GM19023 (cell line): Measurements from ENCODE around the gene METTL16.
"Not testable (repeated sequence)": the region's sequence is repeated elsewhere in the genome, so short reads cannot be mapped to it uniquely, and the experiment has no call there.

Experiments used
- ATAC-seq: cut with Tn5 transposase; IDR thresholded peaks from one replicate; pipeline ENCODE4 v1.9.1; 2021; ENCODE audit warnings: mild to moderate bottlenecking, moderate library complexity; ENCODE audit not compliant: unreplicated experiment

METTL16 gene

GRCh38 chr17:2503627-2504026 lies 8.1 kb downstream of the METTL16 start:
- no peak for ATAC-seq

DNA sequence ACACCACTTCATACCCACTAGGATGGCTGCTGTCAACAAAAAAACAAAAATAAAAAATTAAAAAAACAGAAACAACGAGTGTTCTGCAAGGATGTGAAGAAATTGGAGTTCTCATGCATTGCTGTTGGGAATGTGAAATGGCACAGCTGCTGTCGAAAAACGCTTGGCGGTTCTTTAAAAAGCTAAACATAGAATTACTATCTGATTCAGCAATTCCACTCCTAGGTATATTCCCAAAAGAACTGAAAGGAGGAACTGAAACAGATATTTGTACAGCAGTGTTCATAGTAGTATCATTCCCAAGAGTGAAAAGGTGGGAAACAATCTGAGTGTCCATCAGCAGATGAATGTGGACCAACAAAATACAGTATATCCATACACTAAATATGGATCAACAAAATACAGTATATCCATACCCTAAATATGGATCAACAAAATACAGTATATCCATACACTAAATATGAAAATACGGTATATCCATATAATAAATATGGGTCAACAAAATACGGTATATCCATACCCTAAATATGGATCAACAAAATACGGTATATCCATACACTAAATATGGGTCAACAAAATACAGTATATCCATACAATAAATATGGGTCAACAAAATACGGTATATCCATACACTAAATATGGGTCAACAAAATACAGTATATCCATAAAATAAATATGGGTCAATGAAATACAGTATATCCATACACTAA lies 8.7 kb downstream of the METTL16 start:
- ATAC-seq, result no peak

DNA sequence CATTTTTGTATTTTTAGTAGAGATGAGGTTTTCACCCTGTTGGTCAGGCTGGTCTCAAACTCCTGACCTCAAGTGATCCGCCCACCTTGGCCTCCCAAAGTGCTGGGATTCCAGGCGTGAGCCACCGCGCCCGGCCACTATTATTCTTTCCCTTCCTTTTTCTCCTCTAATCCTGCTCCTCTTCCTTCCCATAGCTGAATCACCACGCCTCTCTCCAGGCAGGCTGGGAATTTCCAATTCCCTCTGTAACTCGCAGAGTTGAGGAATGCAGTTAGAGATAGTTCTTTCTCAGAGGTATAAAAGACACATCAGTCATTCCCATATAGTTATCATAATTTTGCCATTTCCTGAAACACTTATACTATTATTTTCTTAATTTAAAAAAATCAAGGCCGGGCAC lies 11.2 kb downstream of the METTL16 start:
- no peak for ATAC-seq

DNA sequence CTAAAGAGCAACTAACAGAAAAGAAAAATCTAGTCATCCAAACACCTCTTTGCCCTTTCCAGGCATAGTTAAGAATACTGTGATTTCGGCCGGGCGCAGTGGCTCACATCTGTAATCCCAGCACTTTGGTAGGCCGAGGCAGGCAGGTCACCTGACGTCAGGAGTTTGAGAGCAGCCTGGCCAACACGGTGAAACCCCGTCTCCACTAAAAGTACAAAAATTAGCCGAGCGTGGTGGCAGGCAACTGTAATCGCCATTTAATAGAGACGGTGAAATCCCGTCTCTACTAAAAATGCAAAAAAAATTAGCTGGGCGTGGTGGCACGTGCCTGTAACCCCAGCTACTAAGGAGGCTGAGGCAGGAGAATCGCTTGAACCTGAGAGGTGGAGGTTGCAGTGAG lies 22.4 kb downstream of the METTL16 start:
- ATAC-seq, result not testable (repeated sequence)

GRCh38 chr17:2487306-2487705 lies 24.4 kb downstream of the METTL16 start:
- no peak for ATAC-seq

DNA sequence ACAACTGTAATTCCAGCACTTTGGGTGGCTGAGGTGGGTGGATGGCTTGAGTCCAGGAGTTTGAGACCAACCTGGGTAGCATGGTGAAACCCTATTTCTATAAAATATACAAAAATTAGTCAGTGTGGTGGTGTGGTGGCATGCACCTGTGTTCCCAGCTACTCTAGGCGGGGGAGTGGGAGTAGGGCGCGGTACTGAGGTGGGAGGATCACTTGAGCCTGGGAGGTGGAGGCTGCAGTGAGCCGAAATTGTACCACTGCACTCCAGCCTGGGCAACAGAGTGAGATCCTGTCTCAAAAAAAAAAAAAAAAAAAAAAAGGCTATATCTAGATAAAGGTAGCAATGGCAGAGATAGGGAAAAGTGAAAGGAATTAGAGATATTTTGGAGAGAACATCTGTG lies 25.0 kb downstream of the METTL16 start:
- ATAC-seq, result not testable (repeated sequence)

GRCh38 chr17:2485970-2486369 lies 25.7 kb downstream of the METTL16 start:
- ATAC-seq, result no peak

- no peak for ATAC-seq
Measured at GRCh38 chr17:2485543-2485942, 26.1 kb downstream of the METTL16 start.

DNA sequence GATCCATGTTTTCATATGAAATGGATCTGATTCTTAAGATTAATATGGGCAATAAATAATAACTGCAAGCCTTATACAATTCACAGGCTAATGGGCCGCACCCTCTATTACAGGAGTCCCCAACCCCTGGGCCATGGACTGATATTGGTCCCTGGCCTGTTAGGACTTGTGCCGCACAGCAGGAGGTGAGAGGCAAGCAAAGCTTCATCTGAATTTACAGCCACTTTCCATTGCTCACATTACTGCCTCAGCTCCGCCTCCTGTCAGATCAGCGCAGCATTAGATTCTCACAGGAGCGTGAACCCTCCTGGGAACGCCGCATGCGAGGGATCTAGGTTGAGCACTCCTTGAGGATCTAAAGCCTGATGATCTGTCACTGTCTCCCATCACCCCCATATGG lies 26.8 kb downstream of the METTL16 start:
- ATAC-seq, result no peak

GRCh38 chr17:2483084-2483483 lies 28.6 kb downstream of the METTL16 start:
- ATAC-seq, result no peak

DNA sequence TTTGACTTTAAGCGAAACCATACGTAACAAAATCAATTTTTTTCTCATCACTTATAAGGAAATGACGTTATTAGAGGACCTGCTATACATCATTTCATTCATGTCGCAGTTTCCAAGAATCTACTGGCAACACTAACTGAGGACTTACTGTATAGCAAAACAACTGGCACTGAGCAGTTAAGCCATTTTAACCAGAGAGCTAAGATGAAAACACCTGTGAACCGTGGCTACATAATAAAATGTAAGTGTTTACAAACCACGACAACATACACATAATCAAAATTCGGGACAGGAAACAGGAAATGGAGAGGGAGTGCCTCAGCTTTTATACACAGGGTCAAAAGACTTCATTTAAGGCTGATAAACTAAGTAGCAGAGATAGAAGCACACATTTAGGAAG lies 29.5 kb downstream of the METTL16 start:
- no peak for ATAC-seq

DNA sequence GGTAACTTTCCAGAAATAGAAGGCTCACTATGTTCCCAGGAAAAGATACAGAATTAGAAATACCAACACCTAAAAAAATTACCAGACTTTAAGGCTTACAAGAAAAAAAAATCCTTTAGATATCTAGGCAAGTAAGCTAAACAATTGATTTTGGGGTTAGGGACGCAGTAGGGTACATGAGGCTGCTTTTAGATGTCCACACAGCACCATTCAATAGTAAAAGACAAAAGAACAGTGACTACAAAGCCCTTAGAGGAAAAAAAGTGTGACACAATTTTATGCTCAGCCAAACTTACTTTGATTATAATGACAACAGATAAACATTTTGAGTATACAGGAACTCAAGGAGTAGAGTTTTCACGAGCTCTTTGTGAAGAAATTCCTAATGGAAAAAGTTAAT lies 29.9 kb downstream of the METTL16 start:
- ATAC-seq, result no peak

GRCh38 chr17:2478458-2478857 lies 33.2 kb downstream of the METTL16 start:
- no peak for ATAC-seq

DNA sequence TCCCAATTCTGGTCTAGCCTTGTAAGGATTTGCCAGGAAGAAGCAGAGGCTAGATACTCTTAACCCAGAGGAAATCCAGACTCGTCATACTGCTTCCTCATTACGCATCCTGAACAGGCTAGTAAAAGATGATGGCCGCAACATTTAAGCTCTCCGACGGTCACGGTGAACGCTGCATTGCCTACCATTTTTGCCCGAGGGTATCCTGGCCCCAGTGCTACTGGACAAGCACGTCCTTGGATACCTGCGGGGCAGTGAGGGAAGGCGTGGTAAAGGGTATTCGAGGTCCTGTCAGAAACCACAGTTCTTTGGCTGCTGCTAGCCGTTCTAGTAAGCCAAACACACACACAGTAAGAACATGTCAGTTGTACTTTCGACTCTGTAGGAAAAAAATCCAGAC lies 36.6 kb downstream of the METTL16 start:
- ATAC-seq, result no peak

DNA sequence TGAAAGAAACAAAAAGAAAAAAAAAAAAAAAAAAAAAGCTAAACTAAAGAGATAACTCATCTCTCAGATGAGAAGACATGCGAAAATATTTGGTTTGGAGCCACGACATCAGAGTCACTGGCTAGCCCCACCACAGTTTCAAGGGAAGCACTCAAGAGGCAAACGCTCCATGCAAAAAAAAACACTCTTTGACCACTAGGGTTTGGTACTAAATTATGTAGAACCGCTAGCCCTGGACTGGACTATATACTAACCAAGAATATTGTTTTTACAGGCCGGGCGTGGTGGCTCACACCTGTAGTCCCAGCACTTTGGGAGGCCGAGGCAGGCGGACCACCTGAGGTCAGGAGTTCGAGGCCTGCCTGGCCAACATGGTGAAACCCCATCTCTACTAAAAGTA lies 37.3 kb downstream of the METTL16 start:
- no peak for ATAC-seq

DNA sequence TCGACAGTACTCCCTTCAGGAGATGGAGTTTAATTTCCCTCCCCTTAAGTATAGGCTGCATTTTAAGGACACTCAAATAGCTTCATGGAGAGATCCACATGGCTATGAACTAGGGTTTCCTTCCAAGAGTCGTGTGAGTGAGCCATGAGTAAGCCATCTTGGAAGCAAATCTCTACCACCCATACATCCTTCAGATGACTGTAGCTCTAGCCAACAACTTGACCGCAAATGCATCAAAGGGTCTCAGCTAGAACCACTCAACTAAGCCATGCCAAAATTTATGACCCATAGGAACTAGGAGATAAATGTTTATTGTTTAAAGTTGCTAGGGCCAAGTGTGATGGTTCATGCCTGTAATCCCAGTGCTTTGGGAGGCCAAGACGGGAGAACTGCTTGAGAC lies 43.4 kb downstream of the METTL16 start:
- no peak for ATAC-seq

GRCh38 chr17:2466931-2467330 lies 44.8 kb downstream of the METTL16 start:
- ATAC-seq, result no peak

DNA sequence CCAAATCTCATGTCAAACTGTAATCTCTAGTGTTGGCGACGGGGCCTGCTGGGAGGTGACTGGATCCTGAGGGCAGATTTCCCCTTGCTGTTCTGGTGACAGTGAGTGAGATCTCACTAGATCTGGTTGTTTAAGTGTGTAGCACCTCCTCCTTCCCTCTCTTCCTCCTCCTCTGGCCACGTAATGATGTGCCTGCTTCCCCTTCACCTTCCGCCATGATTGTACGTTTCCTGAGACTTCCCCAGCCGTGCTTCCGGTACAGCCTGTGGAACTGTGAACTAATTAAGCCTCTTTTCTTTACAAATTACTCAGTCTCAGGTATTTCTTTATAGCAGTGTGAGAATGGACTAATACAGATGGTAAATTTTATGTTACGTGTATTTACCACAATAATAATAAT lies 49.2 kb downstream of the METTL16 start:
- no peak for ATAC-seq

DNA sequence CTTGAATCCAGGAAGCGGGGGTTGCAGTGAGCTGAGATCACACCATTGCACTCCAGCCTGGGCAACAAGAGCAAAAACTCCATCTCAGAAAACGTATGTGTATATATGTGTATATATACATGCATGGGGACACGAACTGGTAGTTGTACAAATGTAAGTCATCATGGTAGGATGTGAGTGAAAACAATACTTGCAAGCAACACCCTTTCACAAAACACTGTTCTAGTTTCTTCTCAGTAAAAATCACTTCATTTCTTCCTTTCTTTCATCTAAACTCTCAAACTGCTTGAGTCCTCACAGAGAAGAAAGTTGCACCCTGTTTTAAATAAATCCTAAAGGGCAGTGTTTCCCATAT lies 51.8 kb downstream of the METTL16 start:
- ATAC-seq, result no peak

- ATAC-seq, result no peak
Measured at GRCh38 chr17:2457913-2458312, 53.8 kb downstream of the METTL16 start.

DNA sequence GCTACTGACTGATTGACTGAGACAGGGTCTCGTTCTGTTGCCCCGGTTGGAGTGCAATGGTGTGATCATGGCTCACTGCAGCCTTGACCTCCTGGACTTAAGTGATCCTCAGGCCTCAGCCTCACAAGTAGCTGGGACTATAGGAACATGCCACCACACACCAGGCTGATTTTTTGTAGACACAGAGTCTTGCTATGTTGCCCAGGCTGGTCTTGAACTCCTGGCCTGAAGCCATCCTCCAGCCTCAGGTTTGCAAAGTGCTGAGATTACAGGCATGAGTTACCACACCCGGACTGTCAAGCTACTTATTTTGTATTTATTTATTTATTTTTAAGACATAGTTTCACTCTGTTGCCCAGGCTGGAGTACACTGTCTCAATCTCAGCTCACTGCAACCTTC lies 55.2 kb downstream of the METTL16 start:
- ATAC-seq, result no peak

GRCh38 chr17:2455956-2456355 lies 55.7 kb downstream of the METTL16 start:
- ATAC-seq, result no peak

- no peak for ATAC-seq
Measured at GRCh38 chr17:2453866-2454265, 57.8 kb downstream of the METTL16 start.
